Measurements from ENCODE around the gene PCCA. TPM values are rescaled to one million over a fixed set of nuclear protein-coding genes. Genes with fewer than 3 reads are reported as not detected.

The PCCA gene
- polyA plus RNA-seq, 1 of the 3 experiments (the other 2 are of a cell fraction): 7.3 TPM

- no peaks in the 10 kb centered on the region for H3F3A ChIP-seq (replicated peaks; ENCODE audit: insufficient read depth)
- 85% methylated on average over 14 of the region's 16 CpGs for WGBS (ENCODE audit: low lambda C conversion rate)
- no peak overlapping the region for H2AFZ ChIP-seq (ENCODE audit: low read depth)
- H3K9ac ChIP-seq: no peak overlapping the region
- no peak overlapping the region for H3K4me3 ChIP-seq (ENCODE audit: low read depth in 2 of 2, low read length in 1 of 2)
- TF ChIP-seq CHD2 (IDR thresholded peaks at IDR 0.05; ENCODE audit: low read length, partially characterized antibody): no peak
- TF ChIP-seq RAD21 (IDR thresholded peaks at IDR 0.05; ENCODE audit: low read length): no peak
- TF ChIP-seq USF2 (IDR thresholded peaks at IDR 0.05; ENCODE audit: borderline replicate concordance, low read depth, low read length): no peak
- no peak for TF ChIP-seq POLR2AphosphoS5 (IDR thresholded peaks at IDR 0.05; ENCODE audit: low read depth, low read length)
- no peak for TF ChIP-seq NFIC (IDR thresholded peaks at IDR 0.05; ENCODE audit: borderline replicate concordance)
- no peak for TF ChIP-seq SMC3 (IDR thresholded peaks at IDR 0.05; ENCODE audit: low read depth, low read length)
- no peak for DNase-seq
- peaks cover 0 to 3% of the 10 kb centered on the region in 2 experiments; a peak in 1 of 4 replicates for H3K4me1 ChIP-seq (ENCODE audit: control insufficient read depth in 1 of 2, insufficient read depth in 2 of 2, low read depth in 1 of 2, low read length in 1 of 2)
- POLR2A ChIA-PET: no interaction called here
- H4K20me1 ChIP-seq (ENCODE audit: insufficient read depth): no peaks in the 10 kb centered on the region
- no peaks in the 10 kb centered on the region for H3K36me3 ChIP-seq (replicated peaks in 1 of 2; ENCODE audit: control insufficient read depth in 1 of 2, insufficient read depth in 2 of 2, low read length in 1 of 2)
- H3K27me3 ChIP-seq (ENCODE audit: insufficient read depth): no peaks in the 10 kb centered on the region
- peaks cover 9% of the 10 kb centered on the region; the same call in 1 of the 2 replicates for H3K9me3 ChIP-seq
- no peaks in the 10 kb centered on the region for H3K9me2 ChIP-seq
- CTCF ChIA-PET: no interaction called here
- H3K4me2 ChIP-seq: no peak overlapping the region
- H3K79me2 ChIP-seq (ENCODE audit: insufficient read depth): no peaks in the 10 kb centered on the region
- H3K27ac ChIP-seq (ENCODE audit: low read depth in 2 of 2, low read length in 1 of 2): no peak overlapping the region
These were observed 292.8 kb downstream of the PCCA start for GRCh38 chr13:100381595-100382224.

- Histone ChIP-seq H3K27ac (ENCODE audit: low read depth in 2 of 2, low read length in 1 of 2) (no peak overlapping the region), H3K4me2 (no peak overlapping the region), H2AFZ (ENCODE audit: low read depth) (no peak overlapping the region), H3K36me3 (replicated peaks in 1 of 2; ENCODE audit: control insufficient read depth in 1 of 2, insufficient read depth in 2 of 2, low read length in 1 of 2) (no peaks in the 10 kb centered on the region), H3K4me3 (ENCODE audit: low read depth in 2 of 2, low read length in 1 of 2) (no peak overlapping the region), H3K4me1 (ENCODE audit: control insufficient read depth in 1 of 2, insufficient read depth in 2 of 2, low read depth in 1 of 2, low read length in 1 of 2) (peaks cover 0 to 3% of the 10 kb centered on the region in 2 experiments; a peak in 1 of 4 replicates), H3K9ac (no peak overlapping the region), H3K9me2 (no peaks in the 10 kb centered on the region), H4K20me1 (ENCODE audit: insufficient read depth) (no peaks in the 10 kb centered on the region), H3F3A (replicated peaks; ENCODE audit: insufficient read depth) (no peaks in the 10 kb centered on the region), H3K79me2 (ENCODE audit: insufficient read depth) (no peaks in the 10 kb centered on the region), H3K27me3 (ENCODE audit: insufficient read depth) (no peaks in the 10 kb centered on the region), H3K9me3 (peaks cover 8% of the 10 kb centered on the region; the same call in 1 of the 2 replicates)
- CTCF ChIA-PET: no interaction called here
- POLR2A ChIA-PET: no interaction called here
- no peak for TF ChIP-seq GABPA (IDR thresholded peaks at IDR 0.05; ENCODE audit: low read depth)
- no peak for TF ChIP-seq IRF3 (IDR thresholded peaks at IDR 0.05; ENCODE audit: low read depth, low read length)
- TF ChIP-seq CHD2 (IDR thresholded peaks at IDR 0.05; ENCODE audit: low read length, partially characterized antibody): no peak
- TF ChIP-seq SIN3A (IDR thresholded peaks at IDR 0.05; ENCODE audit: borderline replicate concordance, low read depth, low read length): no peak
- TF ChIP-seq FOSL2 (IDR thresholded peaks at IDR 0.05; ENCODE audit: borderline replicate concordance, low read depth): peak; percentile 47; the same call in 1 of the 2 replicates
- TF ChIP-seq FOXJ3 (CRISPR knock-in tag; IDR thresholded peaks at IDR 0.05): no peak
- no peak for TF ChIP-seq TAF1 (IDR thresholded peaks at IDR 0.05; ENCODE audit: borderline replicate concordance, low read depth, low read length)
- TF ChIP-seq USF2 (IDR thresholded peaks at IDR 0.05; ENCODE audit: borderline replicate concordance, low read depth, low read length): no peak
- TF ChIP-seq MXI1 (IDR thresholded peaks at IDR 0.05; ENCODE audit: low read depth, low read length): no peak
- no peak for TF ChIP-seq PBX3 (IDR thresholded peaks at IDR 0.05)
- no peak for TF ChIP-seq RFX5 (IDR thresholded peaks at IDR 0.05; ENCODE audit: low read length)
- TF ChIP-seq JUND (IDR thresholded peaks at IDR 0.05): peak; percentile 15; the same call in 1 of the 2 replicates
- no peak for TF ChIP-seq EZH2phosphoT487 (IDR thresholded peaks at IDR 0.05; ENCODE audit: borderline replicate concordance, low read depth)
- TF ChIP-seq RCOR1 (IDR thresholded peaks at IDR 0.05; ENCODE audit: low read length): no peak
- no peak for DNase-seq
These were observed 293.9 kb downstream of the PCCA start for GRCh38 chr13:100382785-100383184.
